H7 (cell line): Measurements from ENCODE around the gene TEAD3. TPM values are rescaled to one million over a fixed set of nuclear protein-coding genes. Genes with fewer than 3 reads are reported as not detected.
A peak's percentile ranks its signal among the peaks of the same experiment; 100 is the strongest.
"Not testable (repeated sequence)": the region's sequence is repeated elsewhere in the genome, so short reads cannot be mapped to it uniquely, and the experiment has no call there.

ENCODE experiments used
- DNase-seq: peaks from one replicate; pipeline ENCODE4 v3.0.0; 2012
- H3K27me3 ChIP-seq: 2 replicates; pipeline ENCODE4 v1.6.0; 2011; ENCODE audit warnings: mild to moderate bottlenecking, low read length; ENCODE audit not compliant: control insufficient read depth, insufficient read depth
- H3K36me3 ChIP-seq: replicated peaks from 2 replicates; pipeline ENCODE4 v1.5.1; 2011; ENCODE audit warnings: low read length; ENCODE audit not compliant: control insufficient read depth, insufficient read depth
- H3K4me3 ChIP-seq: 2 replicates; pipeline ENCODE4 v1.5.1; 2011; ENCODE audit warnings: low read depth, mild to moderate bottlenecking, control low read depth, low read length, moderate library complexity; ENCODE audit not compliant: insufficient read depth
- total RNA-seq: library from RNA; depleted of rRNA; stranded (reverse); fragments of >200 nt; shearing (Covaris generic); gene quantifications from 2 replicates; pipeline ENCODE4 v1.2.3, GENCODE V29; 2014; rRNA removed

Gene TEAD3
- 17.6 and 18.0 TPM in 2 replicates for total RNA-seq

GRCh38 chr6:35496841-35497570, at the start of gene TEAD3:
Gene TEAD3 (minus strand): TSS chr6:35497079.
- Histone ChIP-seq H3K36me3 (no peaks in the 10 kb centered on the region), H3K27me3 (peaks cover 5% of the 10 kb centered on the region), H3K4me3 (peak within 1 kb of the TSS; percentile 73)
- DNase-seq = peak; percentile 100

GRCh38 chr6:35544769-35545361, 48.0 kb upstream of the TEAD3 start:
- DNase-seq = peak; percentile 31
- Histone ChIP-seq H3K36me3 (no peaks in the 10 kb centered on the region), H3K27me3 (no peaks in the 10 kb centered on the region), H3K4me3 (no peak overlapping the region)

- Histone ChIP-seq H3K36me3 (no peaks in the 10 kb centered on the region), H3K4me3 (no peak overlapping the region), H3K27me3 (no peaks in the 10 kb centered on the region)
- DNase-seq = peak; percentile 62
These were observed 46.7 kb upstream of the TEAD3 start for GRCh38 chr6:35543459-35544193.

- DNase-seq = no peak
- H3K27me3 ChIP-seq = no peaks in the 10 kb centered on the region
- no peaks in the 10 kb centered on the region for H3K36me3 ChIP-seq
- H3K4me3 ChIP-seq = no peak overlapping the region
These were observed 45.0 kb upstream of the TEAD3 start for GRCh38 chr6:35541836-35542235.

GRCh38 chr6:35539223-35539622, 42.3 kb upstream of the TEAD3 start:
- no peaks in the 10 kb centered on the region for H3K27me3 ChIP-seq

GRCh38 chr6:35535847-35536246, 39.0 kb upstream of the TEAD3 start:
- not testable (repeated sequence) for DNase-seq, H3K27me3 ChIP-seq, H3K4me3 ChIP-seq, H3K36me3 ChIP-seq

More at GRCh38 chr6:35539223-35539622, 42.3 kb upstream of the TEAD3 start:
- Histone ChIP-seq H3K4me3 (no peak overlapping the region), H3K36me3 (no peaks in the 10 kb centered on the region)
- DNase-seq = no peak

GRCh38 chr6:35534407-35535170, 37.7 kb upstream of the TEAD3 start:
- DNase-seq = peak; percentile 38
- no peak overlapping the region for H3K4me3 ChIP-seq
- no peaks in the 10 kb centered on the region for H3K36me3 ChIP-seq
- no peaks in the 10 kb centered on the region for H3K27me3 ChIP-seq

GRCh38 chr6:35533981-35534380, 37.1 kb upstream of the TEAD3 start:
- DNase-seq = no peak
- Histone ChIP-seq H3K27me3 (no peaks in the 10 kb centered on the region), H3K36me3 (no peaks in the 10 kb centered on the region), H3K4me3 (no peak overlapping the region)

- Histone ChIP-seq H3K4me3 (no peak overlapping the region), H3K36me3 (no peaks in the 10 kb centered on the region), H3K27me3 (no peaks in the 10 kb centered on the region)
- no peak for DNase-seq
These were observed 35.2 kb upstream of the TEAD3 start for GRCh38 chr6:35532126-35532525.

GRCh38 chr6:35524380-35525020, 27.6 kb upstream of the TEAD3 start:
- DNase-seq = no peak
- H3K36me3 ChIP-seq = no peaks in the 10 kb centered on the region
- no peaks in the 10 kb centered on the region for H3K27me3 ChIP-seq
- H3K4me3 ChIP-seq = no peak overlapping the region

GRCh38 chr6:35522660-35523658, 26.1 kb upstream of the TEAD3 start:
- DNase-seq = peak; percentile 94
- H3K36me3 ChIP-seq = no peaks in the 10 kb centered on the region
- H3K27me3 ChIP-seq = no peaks in the 10 kb centered on the region
- no peak overlapping the region for H3K4me3 ChIP-seq

- peak; percentile 38 for DNase-seq
- Histone ChIP-seq H3K27me3 (no peaks in the 10 kb centered on the region), H3K36me3 (no peaks in the 10 kb centered on the region), H3K4me3 (no peak overlapping the region)
These were observed 25.3 kb upstream of the TEAD3 start for GRCh38 chr6:35522151-35522550.

GRCh38 chr6:35521235-35521634, 24.4 kb upstream of the TEAD3 start:
- Histone ChIP-seq H3K36me3 (no peaks in the 10 kb centered on the region), H3K4me3 (no peak overlapping the region), H3K27me3 (no peaks in the 10 kb centered on the region)
- no peak for DNase-seq
